ENCODE measurements around the gene HLA-E.

HLA-E gene

DNA sequence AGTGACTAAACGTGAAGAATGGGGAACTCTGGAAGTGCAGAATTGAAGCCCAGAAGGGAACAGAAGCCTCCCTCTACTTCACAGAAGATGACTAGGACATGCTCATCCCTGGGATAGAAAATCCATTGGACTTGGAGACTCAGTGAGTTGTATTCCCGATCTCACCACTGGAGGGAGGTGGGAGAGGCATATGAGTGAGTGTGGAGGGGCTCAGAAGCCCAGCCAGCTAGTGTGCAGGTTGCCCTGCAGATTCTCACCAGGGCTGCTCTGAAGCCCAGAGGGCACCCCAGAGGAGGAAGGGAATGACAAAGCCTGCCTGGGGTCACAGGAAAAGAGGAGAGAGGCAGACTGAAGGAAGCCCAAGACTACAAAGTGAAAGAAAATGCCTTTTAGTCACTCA, 42.1 kb upstream of the HLA-E start:
- peak; percentile 48 for ATAC-seq
- TF ChIP-seq TOX (CRISPR knock-in tag; IDR thresholded peaks at IDR 0.05; ENCODE audit: borderline replicate concordance) = no peak
- no peak for TF ChIP-seq ZFP30 (CRISPR knock-in tag; IDR thresholded peaks at IDR 0.05)
- TF ChIP-seq GLIS3 (CRISPR knock-in tag; IDR thresholded peaks at IDR 0.05) = no peak
- TF ChIP-seq ARNTL (CRISPR knock-in tag; IDR thresholded peaks at IDR 0.05; ENCODE audit: borderline replicate concordance, low read depth) = no peak
- TF ChIP-seq, protein P1, sequence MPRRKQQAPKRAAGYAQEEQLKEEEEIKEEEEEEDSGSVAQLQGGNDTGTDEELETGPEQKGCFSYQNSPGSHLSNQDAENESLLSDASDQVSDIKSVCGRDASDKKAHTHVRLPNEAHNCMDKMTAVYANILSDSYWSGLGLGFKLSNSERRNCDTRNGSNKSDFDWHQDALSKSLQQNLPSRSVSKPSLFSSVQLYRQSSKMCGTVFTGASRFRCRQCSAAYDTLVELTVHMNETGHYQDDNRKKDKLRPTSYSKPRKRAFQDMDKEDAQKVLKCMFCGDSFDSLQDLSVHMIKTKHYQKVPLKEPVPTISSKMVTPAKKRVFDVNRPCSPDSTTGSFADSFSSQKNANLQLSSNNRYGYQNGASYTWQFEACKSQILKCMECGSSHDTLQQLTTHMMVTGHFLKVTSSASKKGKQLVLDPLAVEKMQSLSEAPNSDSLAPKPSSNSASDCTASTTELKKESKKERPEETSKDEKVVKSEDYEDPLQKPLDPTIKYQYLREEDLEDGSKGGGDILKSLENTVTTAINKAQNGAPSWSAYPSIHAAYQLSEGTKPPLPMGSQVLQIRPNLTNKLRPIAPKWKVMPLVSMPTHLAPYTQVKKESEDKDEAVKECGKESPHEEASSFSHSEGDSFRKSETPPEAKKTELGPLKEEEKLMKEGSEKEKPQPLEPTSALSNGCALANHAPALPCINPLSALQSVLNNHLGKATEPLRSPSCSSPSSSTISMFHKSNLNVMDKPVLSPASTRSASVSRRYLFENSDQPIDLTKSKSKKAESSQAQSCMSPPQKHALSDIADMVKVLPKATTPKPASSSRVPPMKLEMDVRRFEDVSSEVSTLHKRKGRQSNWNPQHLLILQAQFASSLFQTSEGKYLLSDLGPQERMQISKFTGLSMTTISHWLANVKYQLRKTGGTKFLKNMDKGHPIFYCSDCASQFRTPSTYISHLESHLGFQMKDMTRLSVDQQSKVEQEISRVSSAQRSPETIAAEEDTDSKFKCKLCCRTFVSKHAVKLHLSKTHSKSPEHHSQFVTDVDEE (CRISPR knock-in tag; IDR thresholded peaks at IDR 0.05) = no peak
- TF ChIP-seq, protein P2, sequence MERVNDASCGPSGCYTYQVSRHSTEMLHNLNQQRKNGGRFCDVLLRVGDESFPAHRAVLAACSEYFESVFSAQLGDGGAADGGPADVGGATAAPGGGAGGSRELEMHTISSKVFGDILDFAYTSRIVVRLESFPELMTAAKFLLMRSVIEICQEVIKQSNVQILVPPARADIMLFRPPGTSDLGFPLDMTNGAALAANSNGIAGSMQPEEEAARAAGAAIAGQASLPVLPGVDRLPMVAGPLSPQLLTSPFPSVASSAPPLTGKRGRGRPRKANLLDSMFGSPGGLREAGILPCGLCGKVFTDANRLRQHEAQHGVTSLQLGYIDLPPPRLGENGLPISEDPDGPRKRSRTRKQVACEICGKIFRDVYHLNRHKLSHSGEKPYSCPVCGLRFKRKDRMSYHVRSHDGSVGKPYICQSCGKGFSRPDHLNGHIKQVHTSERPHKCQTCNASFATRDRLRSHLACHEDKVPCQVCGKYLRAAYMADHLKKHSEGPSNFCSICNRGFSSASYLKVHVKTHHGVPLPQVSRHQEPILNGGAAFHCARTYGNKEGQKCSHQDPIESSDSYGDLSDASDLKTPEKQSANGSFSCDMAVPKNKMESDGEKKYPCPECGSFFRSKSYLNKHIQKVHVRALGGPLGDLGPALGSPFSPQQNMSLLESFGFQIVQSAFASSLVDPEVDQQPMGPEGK (CRISPR knock-in tag; IDR thresholded peaks at IDR 0.05; ENCODE audit: borderline replicate concordance) = no peak
- TF ChIP-seq ZNF565 (CRISPR knock-in tag; conservative IDR thresholded peaks at IDR 0.05; ENCODE audit: low read depth) = no peak
- TF ChIP-seq, protein P3, sequence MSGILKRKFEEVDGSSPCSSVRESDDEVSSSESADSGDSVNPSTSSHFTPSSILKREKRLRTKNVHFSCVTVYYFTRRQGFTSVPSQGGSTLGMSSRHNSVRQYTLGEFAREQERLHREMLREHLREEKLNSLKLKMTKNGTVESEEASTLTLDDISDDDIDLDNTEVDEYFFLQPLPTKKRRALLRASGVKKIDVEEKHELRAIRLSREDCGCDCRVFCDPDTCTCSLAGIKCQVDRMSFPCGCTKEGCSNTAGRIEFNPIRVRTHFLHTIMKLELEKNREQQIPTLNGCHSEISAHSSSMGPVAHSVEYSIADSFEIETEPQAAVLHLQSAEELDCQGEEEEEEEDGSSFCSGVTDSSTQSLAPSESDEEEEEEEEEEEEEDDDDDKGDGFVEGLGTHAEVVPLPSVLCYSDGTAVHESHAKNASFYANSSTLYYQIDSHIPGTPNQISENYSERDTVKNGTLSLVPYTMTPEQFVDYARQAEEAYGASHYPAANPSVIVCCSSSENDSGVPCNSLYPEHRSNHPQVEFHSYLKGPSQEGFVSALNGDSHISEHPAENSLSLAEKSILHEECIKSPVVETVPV (CRISPR knock-in tag; IDR thresholded peaks at IDR 0.05) = no peak
- TF ChIP-seq TCF4 (CRISPR knock-in tag; IDR thresholded peaks at IDR 0.05; ENCODE audit: borderline replicate concordance) = no peak
- no peak for TF ChIP-seq ZC3H10 (CRISPR knock-in tag; IDR thresholded peaks at IDR 0.05)
- no peak for TF ChIP-seq BACH2 (CRISPR knock-in tag; IDR thresholded peaks at IDR 0.05; ENCODE audit: borderline replicate concordance)
- no peak for TF ChIP-seq SNAI2 (CRISPR knock-in tag; IDR thresholded peaks at IDR 0.05)
- no peak for TF ChIP-seq RARB (CRISPR knock-in tag; IDR thresholded peaks at IDR 0.05)
- no peak for TF ChIP-seq ZFP3 (CRISPR knock-in tag; IDR thresholded peaks at IDR 0.05)
- TF ChIP-seq ZNF70 (CRISPR knock-in tag; IDR thresholded peaks at IDR 0.05) = no peak

DNA sequence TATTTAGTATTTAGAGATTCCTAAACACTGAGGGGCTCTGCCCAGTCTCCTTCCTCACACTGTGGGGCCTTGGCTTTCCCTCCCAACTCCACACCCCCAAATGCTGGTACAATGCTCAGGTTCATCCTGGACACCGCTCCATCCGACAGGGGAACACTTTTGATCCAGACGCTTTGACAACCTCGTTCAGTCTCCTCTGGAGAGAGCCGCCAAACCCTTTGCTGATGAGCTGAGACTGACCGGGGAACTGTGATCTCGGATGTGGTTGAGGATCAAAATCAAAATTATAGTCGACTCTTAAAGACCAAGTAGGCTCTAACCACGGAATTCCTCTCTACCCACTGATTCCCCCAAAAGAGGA, 38.8 kb upstream of the HLA-E start:
- ATAC-seq = peak; percentile 7; the same call in 2 of the 3 replicates

More for the DNA sequence above, 38.8 kb upstream of the HLA-E start:
- TF ChIP-seq TOX (CRISPR knock-in tag; IDR thresholded peaks at IDR 0.05; ENCODE audit: borderline replicate concordance) (no peak), TCF4 (CRISPR knock-in tag; IDR thresholded peaks at IDR 0.05; ENCODE audit: borderline replicate concordance) (no peak), ZNF70 (CRISPR knock-in tag; IDR thresholded peaks at IDR 0.05) (no peak), ESRRG (CRISPR knock-in tag; IDR thresholded peaks at IDR 0.05) (no peak), ZFP3 (CRISPR knock-in tag; IDR thresholded peaks at IDR 0.05) (no peak), ARNTL (CRISPR knock-in tag; IDR thresholded peaks at IDR 0.05; ENCODE audit: borderline replicate concordance, low read depth) (no peak), ZC3H10 (CRISPR knock-in tag; IDR thresholded peaks at IDR 0.05) (no peak), PPARA (CRISPR knock-in tag; IDR thresholded peaks at IDR 0.05; ENCODE audit: borderline replicate concordance) (no peak), BACH2 (CRISPR knock-in tag; IDR thresholded peaks at IDR 0.05; ENCODE audit: borderline replicate concordance) (no peak), ISL1 (CRISPR knock-in tag; IDR thresholded peaks at IDR 0.05) (no peak), ZNF8 (CRISPR knock-in tag; IDR thresholded peaks at IDR 0.05) (no peak)
- TF ChIP-seq, protein P4, sequence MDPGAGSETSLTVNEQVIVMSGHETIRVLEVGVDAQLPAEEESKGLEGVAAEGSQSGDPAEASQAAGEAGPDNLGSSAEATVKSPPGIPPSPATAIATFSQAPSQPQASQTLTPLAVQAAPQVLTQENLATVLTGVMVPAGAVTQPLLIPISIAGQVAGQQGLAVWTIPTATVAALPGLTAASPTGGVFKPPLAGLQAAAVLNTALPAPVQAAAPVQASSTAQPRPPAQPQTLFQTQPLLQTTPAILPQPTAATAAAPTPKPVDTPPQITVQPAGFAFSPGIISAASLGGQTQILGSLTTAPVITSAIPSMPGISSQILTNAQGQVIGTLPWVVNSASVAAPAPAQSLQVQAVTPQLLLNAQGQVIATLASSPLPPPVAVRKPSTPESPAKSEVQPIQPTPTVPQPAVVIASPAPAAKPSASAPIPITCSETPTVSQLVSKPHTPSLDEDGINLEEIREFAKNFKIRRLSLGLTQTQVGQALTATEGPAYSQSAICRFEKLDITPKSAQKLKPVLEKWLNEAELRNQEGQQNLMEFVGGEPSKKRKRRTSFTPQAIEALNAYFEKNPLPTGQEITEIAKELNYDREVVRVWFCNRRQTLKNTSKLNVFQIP (CRISPR knock-in tag; IDR thresholded peaks at IDR 0.05; ENCODE audit: borderline replicate concordance, low read depth) = no peak
- TF ChIP-seq, protein P1 (CRISPR knock-in tag; IDR thresholded peaks at IDR 0.05) = no peak
- TF ChIP-seq, protein P5, sequence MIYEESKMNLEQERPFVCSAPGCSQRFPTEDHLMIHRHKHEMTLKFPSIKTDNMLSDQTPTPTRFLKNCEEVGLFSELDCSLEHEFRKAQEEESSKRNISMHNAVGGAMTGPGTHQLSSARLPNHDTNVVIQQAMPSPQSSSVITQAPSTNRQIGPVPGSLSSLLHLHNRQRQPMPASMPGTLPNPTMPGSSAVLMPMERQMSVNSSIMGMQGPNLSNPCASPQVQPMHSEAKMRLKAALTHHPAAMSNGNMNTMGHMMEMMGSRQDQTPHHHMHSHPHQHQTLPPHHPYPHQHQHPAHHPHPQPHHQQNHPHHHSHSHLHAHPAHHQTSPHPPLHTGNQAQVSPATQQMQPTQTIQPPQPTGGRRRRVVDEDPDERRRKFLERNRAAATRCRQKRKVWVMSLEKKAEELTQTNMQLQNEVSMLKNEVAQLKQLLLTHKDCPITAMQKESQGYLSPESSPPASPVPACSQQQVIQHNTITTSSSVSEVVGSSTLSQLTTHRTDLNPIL (CRISPR knock-in tag; IDR thresholded peaks at IDR 0.05; ENCODE audit: low read depth) = no peak
- TF ChIP-seq, protein P2 (CRISPR knock-in tag; IDR thresholded peaks at IDR 0.05; ENCODE audit: borderline replicate concordance) = no peak
- TF ChIP-seq, protein P3 (CRISPR knock-in tag; IDR thresholded peaks at IDR 0.05) = no peak

Data from SK-N-SH treated with all-trans-retinoic acid at 6 μM for 48 hours (cell line).